Natural killer cell (primary cell): ENCODE measurements around the gene ABCA10. TPM values are rescaled to one million over a fixed set of nuclear protein-coding genes. Genes with fewer than 3 reads are reported as not detected.

Experiments
- ATAC-seq, 3 donors: fragments of 150-1000 bp in 2 of 3; fragments of 200-7000 bp in 1 of 3; cut with Tn5 transposase; 1 replicate in 1 of 3; 2 replicates in 2 of 3; pipeline ENCODE4 v1.10.0; 2021; ENCODE audit warnings: mild to moderate bottlenecking in 2 of 3, moderate library complexity in 2 of 3
- DNase-seq, 2 donors: peaks; one replicate each; pipeline versions ENCODE4 v3.0.0 to v3.0.0-alpha.2; 2013 to 2021; ENCODE audit warnings: mixed read lengths in 1 of 2
- H3K27ac ChIP-seq: one replicate; pipeline ENCODE4 v1.5.1; 2013; ENCODE audit warnings: mild to moderate bottlenecking, low read length
- H3K27me3 ChIP-seq: one replicate; pipeline ENCODE4 v1.6.1; 2013; ENCODE audit warnings: low read length; ENCODE audit not compliant: control insufficient read depth, insufficient read depth
- H3K36me3 ChIP-seq: one replicate; pipeline ENCODE4 v1.6.1; 2013; ENCODE audit warnings: low read length; ENCODE audit not compliant: control insufficient read depth, insufficient read depth
- H3K4me1 ChIP-seq: one replicate; pipeline ENCODE4 v1.6.1; 2013; ENCODE audit warnings: low read length; ENCODE audit not compliant: control insufficient read depth, insufficient read depth
- H3K4me3 ChIP-seq: one replicate; pipeline ENCODE4 v1.5.1; 2013; ENCODE audit warnings: low read length
- H3K9me3 ChIP-seq: one replicate; pipeline ENCODE4 v1.6.1; 2013; ENCODE audit warnings: low read length; ENCODE audit not compliant: control insufficient read depth, insufficient read depth
- H3K27ac Mint-ChIP-seq, 2 donors: one replicate each; pipeline ENCODE4 v1.8.0; 2022; ENCODE audit warnings: mild to moderate bottlenecking in 2 of 2, mixed read lengths in 2 of 2, moderate library complexity in 1 of 2
- H3K27me3 Mint-ChIP-seq, 2 donors: one replicate each; pipeline ENCODE4 v1.8.0; 2022; ENCODE audit warnings: low read depth in 2 of 2, mixed read lengths in 2 of 2
- H3K36me3 Mint-ChIP-seq: one replicate; pipeline ENCODE4 v1.8.0; 2022; ENCODE audit warnings: mixed read lengths
- H3K4me1 Mint-ChIP-seq, 2 donors: one replicate each; pipeline ENCODE4 v1.8.0; 2022; ENCODE audit warnings: mixed read lengths in 2 of 2
- H3K4me3 Mint-ChIP-seq: one replicate; pipeline ENCODE4 v1.8.0; 2022; ENCODE audit warnings: mild to moderate bottlenecking, moderate library complexity, mixed read lengths
- H3K9me3 Mint-ChIP-seq, 2 donors: one replicate each; pipeline ENCODE4 v1.8.0; 2022; ENCODE audit warnings: mixed read lengths in 2 of 2
- WGBS: methylation state at CpG from one replicate; pipeline ENCODE4 v1.1.7; 2013; ENCODE audit warnings: missing lambda C conversion rate; ENCODE audit not compliant: insufficient coverage; 5-methylcytosine and 5-hydroxymethylcytosine counted together
- intact Hi-C: fragments of 100-400 bp; cut with micrococcal nuclease; formaldehyde crosslinking; loops from one replicate; pipeline ENCODE4 v1.14.2; 2022
- total RNA-seq, 4 donors: library from RNA; stranded (reverse); fragments of 120-200 nt in 1 of 4; gene quantifications; one replicate each; pipeline versions ENCODE4 v1.2.3 to v1.2.4, GENCODE V29; 2013 to 2022
- TF ChIP-seq, protein P1 (sequence below): fragments of 200-600 bp; IDR thresholded peaks from one replicate; pipeline ENCODE4 v1.8.0; 2022; ENCODE audit warnings: antibody characterized with exemption

The ABCA10 gene
- total RNA-seq, 3 donors from 2014 or later (not counting 1 experiment from before 2014, with no cell fraction given), result 2.3 to 3.4 (median 2.7) TPM

DNA sequence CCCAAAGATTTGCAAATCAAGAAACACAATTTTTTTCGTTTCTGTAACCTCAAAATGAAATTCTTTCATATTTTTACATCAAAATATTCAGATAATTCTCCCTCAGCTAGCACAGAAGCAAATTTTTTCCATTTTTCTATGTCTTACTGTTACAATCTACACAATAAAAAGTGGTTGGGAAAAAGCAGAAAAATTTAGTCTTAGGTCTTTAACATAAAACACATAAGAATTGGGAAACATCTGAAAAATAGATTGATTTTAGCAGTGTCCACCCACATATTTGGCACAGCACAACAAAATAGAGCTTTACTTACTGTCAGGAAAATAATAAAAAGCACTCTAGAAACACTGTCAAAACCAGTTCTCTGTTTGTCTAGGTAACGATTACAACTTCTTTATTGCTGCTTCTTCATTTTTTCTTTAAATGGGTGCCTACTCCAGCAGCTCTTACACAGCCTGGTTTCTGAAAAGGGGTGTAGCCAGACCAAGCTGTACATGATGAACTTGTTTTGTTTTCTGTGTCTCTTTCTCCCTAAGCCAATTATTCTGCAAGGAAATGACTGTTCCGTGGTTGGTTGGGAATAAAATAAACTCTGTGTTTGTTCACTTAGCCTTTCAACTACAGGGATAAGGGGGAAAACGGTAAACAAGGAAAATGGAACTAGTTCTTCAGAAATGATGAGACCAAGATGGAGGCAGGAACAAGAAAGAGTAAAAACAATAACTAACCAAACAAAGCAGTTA, 87.0 kb downstream of the ABCA10 start, which contains the start of gene ABCA6:
ABCA6 (minus strand) TSS at position 465 of the 744 bp plus-strand sequence. CDS start 1,192 bp downstream, outside the sequence.
- Mint-ChIP-seq H3K9me3 (no peaks in the 10 kb centered on the region), H3K4me1 (no peaks in the 10 kb centered on the region), H3K27me3 (peaks cover 3 to 7% of the 10 kb centered on the region in 2 donors), H3K36me3 (no peaks in the 10 kb centered on the region), H3K4me3 (no peak within 1 kb of the TSS), H3K27ac (no peak within 1 kb of the TSS)
- H3K27me3 ChIP-seq, result no peaks in the 10 kb centered on the region
- whole genome bisulfite sequencing, result 51% methylated on average over 3 of the region's 4 CpGs
- H3K36me3 ChIP-seq, result no peaks in the 10 kb centered on the region
- no peaks in the 10 kb centered on the region for H3K9me3 ChIP-seq
- intact Hi-C loops, result no loop called here
- DNase-seq, result no peak
- no peak for ATAC-seq
- TF ChIP-seq, protein P1, sequence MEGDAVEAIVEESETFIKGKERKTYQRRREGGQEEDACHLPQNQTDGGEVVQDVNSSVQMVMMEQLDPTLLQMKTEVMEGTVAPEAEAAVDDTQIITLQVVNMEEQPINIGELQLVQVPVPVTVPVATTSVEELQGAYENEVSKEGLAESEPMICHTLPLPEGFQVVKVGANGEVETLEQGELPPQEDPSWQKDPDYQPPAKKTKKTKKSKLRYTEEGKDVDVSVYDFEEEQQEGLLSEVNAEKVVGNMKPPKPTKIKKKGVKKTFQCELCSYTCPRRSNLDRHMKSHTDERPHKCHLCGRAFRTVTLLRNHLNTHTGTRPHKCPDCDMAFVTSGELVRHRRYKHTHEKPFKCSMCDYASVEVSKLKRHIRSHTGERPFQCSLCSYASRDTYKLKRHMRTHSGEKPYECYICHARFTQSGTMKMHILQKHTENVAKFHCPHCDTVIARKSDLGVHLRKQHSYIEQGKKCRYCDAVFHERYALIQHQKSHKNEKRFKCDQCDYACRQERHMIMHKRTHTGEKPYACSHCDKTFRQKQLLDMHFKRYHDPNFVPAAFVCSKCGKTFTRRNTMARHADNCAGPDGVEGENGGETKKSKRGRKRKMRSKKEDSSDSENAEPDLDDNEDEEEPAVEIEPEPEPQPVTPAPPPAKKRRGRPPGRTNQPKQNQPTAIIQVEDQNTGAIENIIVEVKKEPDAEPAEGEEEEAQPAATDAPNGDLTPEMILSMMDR, result no peak
- H3K4me1 ChIP-seq, result no peaks in the 10 kb centered on the region
- H3K27ac ChIP-seq, result no peak within 1 kb of the TSS
- no peak within 1 kb of the TSS for H3K4me3 ChIP-seq

DNA sequence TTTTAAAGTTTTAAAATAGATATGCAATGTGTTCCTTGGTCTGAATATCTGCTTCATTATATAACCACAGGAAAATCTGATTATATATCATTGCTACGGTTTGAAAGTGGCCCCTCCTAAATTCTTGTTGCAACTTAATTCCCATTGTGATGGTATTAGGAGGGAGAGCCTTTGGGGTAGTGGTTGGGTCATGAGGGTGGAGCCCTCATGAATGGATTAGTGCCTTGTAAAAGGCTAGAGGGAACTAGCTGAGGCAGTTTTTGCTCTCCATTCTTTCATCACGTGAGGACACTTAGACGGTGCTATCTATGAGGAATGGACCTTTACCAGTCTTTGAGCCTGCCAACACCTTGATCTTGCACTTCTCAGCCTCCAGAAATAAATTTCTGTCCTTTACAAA, 94.5 kb downstream of the ABCA10 start:
- H3K9me3 Mint-ChIP-seq, result peaks cover 0 to 2% of the 10 kb centered on the region in 2 donors
- H3K4me1 ChIP-seq, result no peaks in the 10 kb centered on the region
- no peak overlapping the region for H3K4me3 ChIP-seq
- no peak for ATAC-seq
- 86% methylated on average over 2 of the region's 3 CpGs for WGBS
- DNase-seq, result no peak
- H3K36me3 ChIP-seq, result no peaks in the 10 kb centered on the region
- no peak overlapping the region for H3K27ac ChIP-seq
- no peak overlapping the region for H3K27ac Mint-ChIP-seq
- no peaks in the 10 kb centered on the region for H3K9me3 ChIP-seq
- no peak overlapping the region for H3K4me3 Mint-ChIP-seq
- intact Hi-C loops, result no loop called here
- TF ChIP-seq, protein P1, result no peak
- H3K36me3 Mint-ChIP-seq, result no peaks in the 10 kb centered on the region
- no peaks in the 10 kb centered on the region for H3K27me3 ChIP-seq
- no peaks in the 10 kb centered on the region for H3K4me1 Mint-ChIP-seq
- no peaks in the 10 kb centered on the region for H3K27me3 Mint-ChIP-seq

DNA sequence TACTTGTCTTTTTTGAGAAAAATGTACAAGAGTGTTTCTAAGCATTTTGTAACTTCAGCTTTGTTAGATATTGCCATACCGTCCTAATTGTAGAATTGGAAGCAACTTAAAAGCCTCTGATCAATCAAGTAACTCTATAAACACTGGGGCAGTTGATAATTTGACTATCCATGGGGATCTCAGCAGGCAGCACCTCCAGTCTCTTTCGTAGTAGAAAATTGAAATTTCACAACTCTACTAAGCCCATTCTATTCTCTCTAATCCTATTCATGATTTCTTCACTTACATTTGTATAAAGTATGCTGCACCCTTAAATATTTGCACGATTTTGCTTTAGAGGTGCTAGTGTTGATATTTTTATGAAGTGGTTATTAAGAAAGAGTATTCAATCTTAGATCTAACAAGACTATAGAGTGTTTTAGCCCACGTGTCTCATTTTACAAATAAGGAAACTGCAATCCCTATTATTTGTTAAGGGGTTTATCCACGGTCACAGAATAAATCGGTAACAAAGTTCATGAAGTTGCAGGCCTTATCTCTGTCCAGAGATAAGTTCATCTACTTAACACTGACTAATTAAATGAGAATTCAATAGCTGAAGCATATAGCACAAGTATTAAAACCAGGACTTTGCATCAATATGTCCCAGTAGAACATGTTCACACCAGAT, 97.9 kb downstream of the ABCA10 start:
- no peaks in the 10 kb centered on the region for H3K9me3 ChIP-seq
- intact Hi-C loops, result no loop called here
- Mint-ChIP-seq H3K4me3 (no peak overlapping the region), H3K27me3 (no peaks in the 10 kb centered on the region), H3K27ac (no peak overlapping the region), H3K9me3 (peaks cover 0 to 2% of the 10 kb centered on the region in 2 donors), H3K36me3 (no peaks in the 10 kb centered on the region), H3K4me1 (no peaks in the 10 kb centered on the region)
- DNase-seq (no peak), ATAC-seq (no peak)
- no peaks in the 10 kb centered on the region for H3K36me3 ChIP-seq
- H3K4me1 ChIP-seq, result no peaks in the 10 kb centered on the region
- H3K4me3 ChIP-seq, result no peak overlapping the region
- TF ChIP-seq, protein P1, result no peak
- H3K27ac ChIP-seq, result no peak overlapping the region
- 89% methylated on average over 4 of the region's 6 CpGs for WGBS
- no peaks in the 10 kb centered on the region for H3K27me3 ChIP-seq
